Upper lobe of left lung (tissue), 4 donors: ENCODE results near the gene UBL3.

Experiments used
- POLR2A ChIP-seq, 4 donors: fragments of 450-650 bp; IDR thresholded peaks; one replicate each; pipeline ENCODE4 v1.5.1; 2016 to 2017; ENCODE audit warnings: antibody characterized with exemption in 4 of 4, mild to moderate bottlenecking in 2 of 4
- POLR2AphosphoS5 ChIP-seq, 2 donors: sonication (generic); formaldehyde crosslinking; IDR thresholded peaks; one replicate each; pipeline ENCODE4 v1.5.1; 2017; ENCODE audit warnings: antibody characterized with exemption in 2 of 2
- TF ChIP-seq, protein P1 (sequence below), 6 experiments: fragments of 450-650 bp in 4 of 6; fragments of 200-600 bp in 2 of 6; sonication (generic) in 2 of 6; IDR thresholded peaks; one replicate each; pipeline ENCODE4 v1.5.1; 2016 to 2019; ENCODE audit warnings: antibody characterized with exemption in 6 of 6

DNA sequence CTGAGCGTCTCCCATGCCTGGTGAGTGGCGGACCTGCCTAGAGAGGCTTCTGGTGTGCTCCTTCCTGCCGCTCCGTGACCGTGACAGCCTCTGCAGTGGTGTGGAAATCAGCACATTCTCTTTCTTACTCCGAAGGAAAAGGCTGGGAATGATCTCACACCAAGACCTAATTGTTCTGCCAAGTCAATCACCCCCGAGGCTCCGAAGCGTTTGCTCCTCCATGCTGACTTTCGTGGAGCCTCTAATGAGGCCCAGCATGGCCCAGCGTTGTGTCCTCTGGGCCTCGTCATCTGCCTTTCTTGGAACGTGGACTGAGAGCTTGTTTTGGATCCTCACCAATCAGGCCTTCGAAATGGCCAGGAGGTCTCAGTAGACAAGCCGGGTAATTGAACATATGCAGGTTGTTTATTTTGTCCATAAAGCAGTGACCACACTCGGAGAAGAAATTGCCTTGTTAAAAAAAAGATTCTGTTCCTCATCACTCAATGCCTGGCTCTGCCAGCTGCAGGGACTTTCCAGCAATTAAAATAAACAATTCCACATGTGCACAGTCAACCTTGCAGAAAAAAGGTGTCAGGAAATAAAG is 107.1 kb downstream of the UBL3 start:
- TF ChIP-seq, protein P1, sequence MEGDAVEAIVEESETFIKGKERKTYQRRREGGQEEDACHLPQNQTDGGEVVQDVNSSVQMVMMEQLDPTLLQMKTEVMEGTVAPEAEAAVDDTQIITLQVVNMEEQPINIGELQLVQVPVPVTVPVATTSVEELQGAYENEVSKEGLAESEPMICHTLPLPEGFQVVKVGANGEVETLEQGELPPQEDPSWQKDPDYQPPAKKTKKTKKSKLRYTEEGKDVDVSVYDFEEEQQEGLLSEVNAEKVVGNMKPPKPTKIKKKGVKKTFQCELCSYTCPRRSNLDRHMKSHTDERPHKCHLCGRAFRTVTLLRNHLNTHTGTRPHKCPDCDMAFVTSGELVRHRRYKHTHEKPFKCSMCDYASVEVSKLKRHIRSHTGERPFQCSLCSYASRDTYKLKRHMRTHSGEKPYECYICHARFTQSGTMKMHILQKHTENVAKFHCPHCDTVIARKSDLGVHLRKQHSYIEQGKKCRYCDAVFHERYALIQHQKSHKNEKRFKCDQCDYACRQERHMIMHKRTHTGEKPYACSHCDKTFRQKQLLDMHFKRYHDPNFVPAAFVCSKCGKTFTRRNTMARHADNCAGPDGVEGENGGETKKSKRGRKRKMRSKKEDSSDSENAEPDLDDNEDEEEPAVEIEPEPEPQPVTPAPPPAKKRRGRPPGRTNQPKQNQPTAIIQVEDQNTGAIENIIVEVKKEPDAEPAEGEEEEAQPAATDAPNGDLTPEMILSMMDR (IDR thresholded peaks at IDR 0.05), result no peak
- TF ChIP-seq POLR2AphosphoS5 (IDR thresholded peaks at IDR 0.05), result no peak
- no peak for TF ChIP-seq POLR2A (IDR thresholded peaks at IDR 0.05)
